SK-N-MC (cell line): Measurements from ENCODE around the gene ABCB11.

Source experiments
- EZH2 ChIP-seq: fragments of 200-600 bp; sonication (generic); IDR thresholded peaks from one replicate; pipeline ENCODE4 v1.6.1; 2017; ENCODE audit warnings: antibody characterized with exemption
- POLR2AphosphoS5 ChIP-seq: IDR thresholded peaks from 2 replicates; pipeline ENCODE4 v1.6.1; 2012; ENCODE audit warnings: mild to moderate bottlenecking, low read depth, low read length, borderline replicate concordance

- no peak for TF ChIP-seq EZH2
- no peak for TF ChIP-seq POLR2AphosphoS5
These were observed at the start of gene ABCB11 for GRCh38 chr2:169031202-169031601.
